Hepatocyte (in vitro differentiated cells): Measurements from ENCODE around the gene ADAP2. TPM values are rescaled to one million over a fixed set of nuclear protein-coding genes. Genes with fewer than 3 reads are reported as not detected.
"Not testable (repeated sequence)": the region's sequence is repeated elsewhere in the genome, so short reads cannot be mapped to it uniquely, and the experiment has no call there.

Experiments
- DNase-seq: peaks from one replicate; pipeline ENCODE4 v3.0.0-alpha.2; 2016; ENCODE audit warnings: low spot score
- H2AFZ ChIP-seq: fragments of 200-600 bp; sonication (generic); 2 replicates; pipeline ENCODE4 v1.6.0; 2016; ENCODE audit warnings: antibody characterized with exemption, mild to moderate bottlenecking
- H3K27ac ChIP-seq: fragments of 200-600 bp; sonication (generic); 2 replicates; pipeline ENCODE4 v1.5.1; 2016; ENCODE audit warnings: mild to moderate bottlenecking
- H3K27me3 ChIP-seq: fragments of 200-600 bp; sonication (generic); 2 replicates; pipeline ENCODE4 v1.6.1; 2016
- H3K36me3 ChIP-seq: fragments of 200-600 bp; sonication (generic); replicated peaks from 2 replicates; pipeline ENCODE4 v1.5.1; 2016; ENCODE audit warnings: low read depth; ENCODE audit not compliant: insufficient read depth
- H3K4me1 ChIP-seq: fragments of 200-600 bp; sonication (generic); 2 replicates; pipeline ENCODE4 v1.5.1; 2016; ENCODE audit warnings: mild to moderate bottlenecking, moderate library complexity; ENCODE audit not compliant: insufficient read depth
- H3K4me2 ChIP-seq: fragments of 200-600 bp; sonication (generic); 2 replicates; pipeline ENCODE4 v1.6.0; 2016
- H3K4me3 ChIP-seq: fragments of 200-600 bp; sonication (generic); 2 replicates; pipeline ENCODE4 v1.5.1; 2016; ENCODE audit warnings: mild to moderate bottlenecking
- H3K79me2 ChIP-seq: fragments of 200-600 bp; sonication (generic); 2 replicates; pipeline ENCODE4 v1.6.0; 2017; ENCODE audit warnings: mild to moderate bottlenecking
- H3K9me2 ChIP-seq: fragments of 200-600 bp; sonication (generic); replicated peaks from 2 replicates; pipeline ENCODE4 v1.6.0; 2017; ENCODE audit warnings: mild to moderate bottlenecking; ENCODE audit not compliant: insufficient read depth
- H3K9me3 ChIP-seq: fragments of 200-600 bp; sonication (generic); 2 replicates; pipeline ENCODE4 v1.5.1; 2016; ENCODE audit warnings: low read depth, mild to moderate bottlenecking
- H4K20me1 ChIP-seq: fragments of 200-600 bp; sonication (generic); 2 replicates; pipeline ENCODE4 v1.6.0; 2016; ENCODE audit warnings: mild to moderate bottlenecking; ENCODE audit not compliant: insufficient read depth, poor library complexity, severe bottlenecking
- EZH2 ChIP-seq: fragments of 200-600 bp; sonication (generic); IDR thresholded peaks from 2 replicates; pipeline ENCODE4 v1.6.1; 2016; ENCODE audit warnings: antibody characterized with exemption, mild to moderate bottlenecking, borderline replicate concordance
- EZH2phosphoT487 ChIP-seq: fragments of 200-600 bp; sonication (generic); IDR thresholded peaks from one replicate; pipeline ENCODE4 v1.6.1; 2018; ENCODE audit warnings: antibody characterized with exemption, mild to moderate bottlenecking, low read depth, moderate library complexity; ENCODE audit not compliant: unreplicated experiment, severe bottlenecking
- WGBS: methylation state at CpG from one replicate; pipeline ENCODE4 v1.1.6; 2016; ENCODE audit warnings: low lambda C conversion rate; ENCODE audit errors: missing lambda C conversion rate; 5-methylcytosine and 5-hydroxymethylcytosine counted together
- polyA plus RNA-seq: library from polyadenylated mRNA; unstranded; fragments of >200 nt; fragmentation: Nextera tagmentation; extraction: Ambion mirVana; gene quantifications from 2 replicates; pipeline ENCODE4 v1.2.1, GENCODE V29; 2016
- total RNA-seq: library from RNA; depleted of rRNA; stranded (reverse); fragments of >200 nt; gene quantifications from 2 replicates; pipeline ENCODE4 v1.2.3, GENCODE V29; 2014
- TF ChIP-seq, protein P1 (sequence below): fragments of 200-600 bp; sonication (generic); IDR thresholded peaks from 2 replicates; pipeline ENCODE4 v1.5.1; 2016; ENCODE audit warnings: antibody characterized with exemption, mild to moderate bottlenecking; ENCODE audit not compliant: poor library complexity

Gene ADAP2
- total and polyA plus RNA-seq, 2 experiments from 2014 or later: 0.70 to 1.5 TPM

DNA sequence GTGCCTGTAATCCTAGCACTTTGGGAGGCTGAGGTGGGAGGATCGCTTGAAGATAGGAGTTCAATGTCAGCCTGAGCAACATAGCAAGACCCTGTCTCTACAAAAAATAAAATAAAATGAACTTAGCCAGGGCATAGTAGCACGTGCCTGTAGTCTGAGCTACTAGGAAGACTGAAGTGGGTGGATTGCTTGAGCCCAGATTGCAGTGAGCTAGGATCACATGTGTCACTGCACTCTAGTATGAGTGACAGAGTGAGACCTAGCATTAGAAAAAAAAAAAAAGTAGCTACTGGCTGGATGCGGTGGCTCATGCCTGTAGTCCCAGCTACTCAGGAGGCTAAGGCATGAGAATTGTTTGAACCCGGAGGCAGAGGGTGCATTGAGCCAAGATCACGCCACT lies 6.0 kb downstream of the ADAP2 start:
- TF ChIP-seq, protein P1, sequence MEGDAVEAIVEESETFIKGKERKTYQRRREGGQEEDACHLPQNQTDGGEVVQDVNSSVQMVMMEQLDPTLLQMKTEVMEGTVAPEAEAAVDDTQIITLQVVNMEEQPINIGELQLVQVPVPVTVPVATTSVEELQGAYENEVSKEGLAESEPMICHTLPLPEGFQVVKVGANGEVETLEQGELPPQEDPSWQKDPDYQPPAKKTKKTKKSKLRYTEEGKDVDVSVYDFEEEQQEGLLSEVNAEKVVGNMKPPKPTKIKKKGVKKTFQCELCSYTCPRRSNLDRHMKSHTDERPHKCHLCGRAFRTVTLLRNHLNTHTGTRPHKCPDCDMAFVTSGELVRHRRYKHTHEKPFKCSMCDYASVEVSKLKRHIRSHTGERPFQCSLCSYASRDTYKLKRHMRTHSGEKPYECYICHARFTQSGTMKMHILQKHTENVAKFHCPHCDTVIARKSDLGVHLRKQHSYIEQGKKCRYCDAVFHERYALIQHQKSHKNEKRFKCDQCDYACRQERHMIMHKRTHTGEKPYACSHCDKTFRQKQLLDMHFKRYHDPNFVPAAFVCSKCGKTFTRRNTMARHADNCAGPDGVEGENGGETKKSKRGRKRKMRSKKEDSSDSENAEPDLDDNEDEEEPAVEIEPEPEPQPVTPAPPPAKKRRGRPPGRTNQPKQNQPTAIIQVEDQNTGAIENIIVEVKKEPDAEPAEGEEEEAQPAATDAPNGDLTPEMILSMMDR: no peak
- Histone ChIP-seq H3K27ac (no peak overlapping the region), H3K4me2 (no peak overlapping the region), H3K4me1 (no peaks in the 10 kb centered on the region), H3K36me3 (no peaks in the 10 kb centered on the region), H3K9me3 (no peaks in the 10 kb centered on the region), H4K20me1 (no peaks in the 10 kb centered on the region), H3K79me2 (no peaks in the 10 kb centered on the region), H3K27me3 (peaks cover 19% of the 10 kb centered on the region), H2AFZ (no peak overlapping the region), H3K4me3 (no peak overlapping the region), H3K9me2 (no peaks in the 10 kb centered on the region)
- WGBS: 93% methylated on average over 5 of the region's 5 CpGs
- DNase-seq: no peak

DNA sequence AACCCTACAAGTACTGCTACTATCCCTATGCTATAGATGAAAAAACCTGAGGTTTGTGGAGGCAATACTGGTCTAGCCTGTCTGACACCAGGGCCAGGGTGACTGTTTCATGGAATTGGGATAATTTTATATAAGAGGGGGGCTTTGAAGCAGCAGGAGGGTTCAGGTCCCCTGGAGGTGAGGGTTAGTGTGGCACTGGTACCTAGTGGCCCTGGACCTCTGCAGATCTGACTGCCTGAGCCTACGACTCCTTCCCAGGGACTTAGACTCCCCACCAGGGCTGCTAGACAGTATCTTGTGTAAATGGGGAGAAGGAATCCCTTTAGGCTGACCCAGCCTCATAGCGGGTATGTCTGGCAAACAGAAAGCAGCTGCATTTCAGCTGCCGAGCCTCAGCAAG lies 6.8 kb downstream of the ADAP2 start:
- TF ChIP-seq EZH2phosphoT487: no peak
- TF ChIP-seq, protein P1: no peak
- no peak for TF ChIP-seq EZH2
- H3K9me3 ChIP-seq: no peaks in the 10 kb centered on the region
- H2AFZ ChIP-seq: no peak overlapping the region
- DNase-seq: no peak
- no peaks in the 10 kb centered on the region for H3K4me1 ChIP-seq
- peaks cover 11% of the 10 kb centered on the region for H3K27me3 ChIP-seq
- no peak overlapping the region for H3K4me3 ChIP-seq
- no peaks in the 10 kb centered on the region for H3K79me2 ChIP-seq
- H4K20me1 ChIP-seq: no peaks in the 10 kb centered on the region
- 71% methylated on average over 3 of the region's 3 CpGs for WGBS
- no peaks in the 10 kb centered on the region for H3K36me3 ChIP-seq
- no peaks in the 10 kb centered on the region for H3K9me2 ChIP-seq
- no peak overlapping the region for H3K27ac ChIP-seq
- no peak overlapping the region for H3K4me2 ChIP-seq

DNA sequence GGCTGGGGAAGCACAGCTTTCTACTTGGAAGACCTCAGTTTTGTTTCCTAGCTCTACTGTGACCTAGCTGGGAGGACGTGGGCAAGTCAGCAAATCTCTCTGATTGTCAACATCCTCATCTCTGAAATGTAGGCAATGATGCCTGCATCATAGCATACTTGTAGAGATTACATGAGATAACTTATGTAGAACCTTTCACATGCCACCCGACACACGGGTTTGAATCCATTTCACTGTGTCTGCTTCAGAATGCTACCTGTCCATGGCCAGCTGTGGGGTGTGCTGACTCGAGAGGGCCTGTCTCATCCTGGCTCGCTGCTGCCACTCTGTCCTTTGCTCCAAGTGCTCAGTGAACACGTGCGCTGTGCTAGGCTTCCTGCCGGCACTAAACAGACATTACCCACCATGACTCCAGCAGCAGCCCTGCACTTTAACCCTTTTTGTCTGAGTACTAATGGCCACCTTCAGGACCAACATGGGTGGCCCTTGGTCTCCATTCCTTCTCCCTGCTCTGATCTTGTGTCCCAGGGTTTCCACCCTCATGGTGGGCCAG lies 7.4 kb downstream of the ADAP2 start:
- H3K27me3 ChIP-seq: peaks cover 6% of the 10 kb centered on the region
- no peaks in the 10 kb centered on the region for H3K36me3 ChIP-seq
- H3K79me2 ChIP-seq: no peaks in the 10 kb centered on the region
- H3K4me2 ChIP-seq: no peak overlapping the region
- no peak overlapping the region for H3K27ac ChIP-seq
- TF ChIP-seq EZH2phosphoT487: no peak
- TF ChIP-seq EZH2: no peak
- TF ChIP-seq, protein P1: no peak
- H3K9me2 ChIP-seq: no peaks in the 10 kb centered on the region
- no peak overlapping the region for H3K4me3 ChIP-seq
- no peak overlapping the region for H2AFZ ChIP-seq
- no peaks in the 10 kb centered on the region for H3K4me1 ChIP-seq
- 57% methylated on average over 8 of the region's 8 CpGs for WGBS
- no peaks in the 10 kb centered on the region for H4K20me1 ChIP-seq
- no peak for DNase-seq
- H3K9me3 ChIP-seq: no peaks in the 10 kb centered on the region

DNA sequence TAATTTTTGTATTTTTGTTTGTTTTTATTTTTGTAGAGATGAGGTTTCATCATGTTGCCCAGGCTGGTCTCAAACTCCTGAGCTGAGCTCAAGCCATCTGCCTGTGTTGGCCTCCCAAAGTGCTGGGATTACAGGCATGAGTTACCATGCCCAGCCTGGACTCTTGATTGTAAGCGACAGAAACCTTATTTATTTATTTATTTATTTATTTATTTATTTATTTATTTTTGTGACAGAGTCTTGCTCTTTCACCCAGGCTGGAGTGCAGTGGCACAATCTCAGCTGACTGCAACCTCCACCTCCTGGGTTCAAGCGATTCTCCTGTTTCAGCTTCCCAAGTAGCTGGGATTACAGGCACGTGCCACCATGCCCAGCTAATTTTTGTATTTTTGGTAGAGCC lies 8.1 kb downstream of the ADAP2 start:
- not testable (repeated sequence) for H3K4me1 ChIP-seq, H3K27me3 ChIP-seq, H2AFZ ChIP-seq, H3K79me2 ChIP-seq, DNase-seq, H3K27ac ChIP-seq, H3K4me2 ChIP-seq, H4K20me1 ChIP-seq, H3K9me3 ChIP-seq, H3K36me3 ChIP-seq, H3K9me2 ChIP-seq, H3K4me3 ChIP-seq
- 94% methylated on average over 3 of the region's 3 CpGs for WGBS
